HG03066 (cell line): ENCODE measurements around the gene NR6A1.

Experiments used
- ATAC-seq: cut with Tn5 transposase; IDR thresholded peaks from one replicate; pipeline ENCODE4 v1.9.1; 2021; ENCODE audit warnings: low read depth; ENCODE audit not compliant: unreplicated experiment

The NR6A1 gene

GRCh38 chr9:124771021-124771866 is at the start of gene NR6A1:
TSS of gene NR6A1 (minus strand) at chr9:124771311.
- ATAC-seq = peak; percentile 83

- ATAC-seq = no peak
Observed at GRCh38 chr9:124818431-124819281, 47.5 kb upstream of the NR6A1 start.

GRCh38 chr9:124815601-124816000 is 44.5 kb upstream of the NR6A1 start:
- ATAC-seq = no peak

GRCh38 chr9:124814164-124814535 is 43.0 kb upstream of the NR6A1 start:
- no peak for ATAC-seq

GRCh38 chr9:124813501-124814163 is 42.5 kb upstream of the NR6A1 start:
- no peak for ATAC-seq

- ATAC-seq = no peak
Observed at GRCh38 chr9:124813041-124813440, 41.9 kb upstream of the NR6A1 start.

GRCh38 chr9:124812441-124812876 is 41.3 kb upstream of the NR6A1 start:
- ATAC-seq = no peak

GRCh38 chr9:124810663-124811355 is 39.7 kb upstream of the NR6A1 start:
- ATAC-seq = no peak

- ATAC-seq = no peak
Observed at GRCh38 chr9:124809741-124810500, 38.8 kb upstream of the NR6A1 start.

GRCh38 chr9:124809211-124809610 is 38.1 kb upstream of the NR6A1 start:
- ATAC-seq = no peak

GRCh38 chr9:124808246-124808956 is 37.3 kb upstream of the NR6A1 start:
- no peak for ATAC-seq

- ATAC-seq = no peak
Observed at GRCh38 chr9:124805186-124805585, 34.1 kb upstream of the NR6A1 start.

- no peak for ATAC-seq
Observed at GRCh38 chr9:124803911-124804310, 32.8 kb upstream of the NR6A1 start.

- no peak for ATAC-seq
Observed at GRCh38 chr9:124802426-124802825, 31.3 kb upstream of the NR6A1 start.

GRCh38 chr9:124801356-124801755 is 30.2 kb upstream of the NR6A1 start:
- no peak for ATAC-seq

- no peak for ATAC-seq
Observed at GRCh38 chr9:124800306-124801259, 29.5 kb upstream of the NR6A1 start.

GRCh38 chr9:124799274-124800006 is 28.3 kb upstream of the NR6A1 start:
- ATAC-seq = no peak
